Progenitor cell of endocrine pancreas (in vitro differentiated cells): ENCODE data around the gene TMEM43. TPM values are rescaled to one million over a fixed set of nuclear protein-coding genes. Genes with fewer than 3 reads are reported as not detected.

ENCODE experiments used
- DNase-seq: peaks from one replicate; pipeline ENCODE4 v3.0.0; 2021; ENCODE audit warnings: low spot score; ENCODE audit not compliant: unreplicated experiment
- H3K27ac Mint-ChIP-seq: 2 replicates; pipeline ENCODE4 v1.8.0; 2021; ENCODE audit warnings: mild to moderate bottlenecking, moderate library complexity, mixed read lengths
- H3K27me3 Mint-ChIP-seq: 2 replicates; pipeline ENCODE4 v1.8.0; 2021; ENCODE audit warnings: mixed read lengths
- H3K36me3 Mint-ChIP-seq: 2 replicates; pipeline ENCODE4 v1.8.0; 2022; ENCODE audit warnings: mixed read lengths; ENCODE audit not compliant: insufficient read depth
- H3K4me1 Mint-ChIP-seq: 2 replicates; pipeline ENCODE4 v1.8.0; 2021; ENCODE audit warnings: low read depth, mixed read lengths
- H3K4me3 Mint-ChIP-seq: 2 replicates; pipeline ENCODE4 v1.8.0; 2021; ENCODE audit warnings: low read depth, mild to moderate bottlenecking, moderate library complexity, mixed read lengths
- H3K9me3 Mint-ChIP-seq: 2 replicates; pipeline ENCODE4 v1.8.0; 2021; ENCODE audit warnings: low read depth, mixed read lengths
- CTCF ChIP-seq: fragments of 200-600 bp; sonication (generic); IDR thresholded peaks from one replicate; pipeline ENCODE4 v1.5.0; 2021; ENCODE audit warnings: antibody characterized with exemption, mild to moderate bottlenecking; ENCODE audit not compliant: unreplicated experiment
- total RNA-seq: library from RNA; stranded (reverse); gene quantifications from 2 replicates; pipeline ENCODE4 v1.2.1, GENCODE V29; 2021

The TMEM43 gene
- total RNA-seq, 1 donor from 2014 or later, result 40.0 TPM

DNA sequence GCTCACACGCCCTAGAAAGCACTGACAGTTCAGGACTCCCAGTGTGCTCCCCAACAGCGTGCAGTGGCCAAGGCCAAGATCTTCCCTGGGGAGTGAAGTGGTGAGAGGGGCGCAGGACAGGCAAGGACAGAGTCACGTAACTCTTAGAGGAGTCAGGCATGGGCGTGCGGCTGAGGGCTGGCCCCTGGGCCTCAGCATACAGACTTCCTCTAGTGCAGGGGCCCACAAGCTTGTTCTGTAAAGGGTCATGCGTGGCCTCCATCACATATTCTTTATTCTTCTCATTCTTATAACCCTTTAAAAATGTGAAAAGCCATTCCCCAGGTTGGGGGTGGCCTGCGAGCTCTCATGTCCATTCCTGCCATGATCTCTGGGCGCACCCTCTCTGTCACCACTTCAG, 25.2 kb downstream of the TMEM43 start:
- Mint-ChIP-seq H3K4me1 (peaks cover 1% of the 10 kb centered on the region), H3K9me3 (no peaks in the 10 kb centered on the region), H3K27me3 (no peaks in the 10 kb centered on the region), H3K4me3 (no peak overlapping the region), H3K36me3 (peaks cover 17% of the 10 kb centered on the region), H3K27ac (no peak overlapping the region)
- DNase-seq, result no peak
- TF ChIP-seq CTCF, result no peak

- peak overlapping the region; percentile 47 for H3K27ac Mint-ChIP-seq
- no peak for DNase-seq
- H3K4me3 Mint-ChIP-seq, result no peak overlapping the region
- peaks cover 15% of the 10 kb centered on the region for H3K36me3 Mint-ChIP-seq
- H3K9me3 Mint-ChIP-seq, result no peaks in the 10 kb centered on the region
- H3K27me3 Mint-ChIP-seq, result no peaks in the 10 kb centered on the region
- TF ChIP-seq CTCF, result no peak
- H3K4me1 Mint-ChIP-seq, result no peaks in the 10 kb centered on the region
These were observed 25.8 kb downstream of the TMEM43 start for GRCh38 chr3:14150491-14151230.

- Mint-ChIP-seq H3K27ac (no peak overlapping the region), H3K4me3 (no peak overlapping the region), H3K4me1 (no peaks in the 10 kb centered on the region), H3K36me3 (peaks cover 17% of the 10 kb centered on the region), H3K9me3 (no peaks in the 10 kb centered on the region), H3K27me3 (no peaks in the 10 kb centered on the region)
- DNase-seq, result no peak
- TF ChIP-seq CTCF, result no peak
These were observed 26.7 kb downstream of the TMEM43 start for GRCh38 chr3:14151471-14152083.

- no peak for DNase-seq
- no peak for TF ChIP-seq CTCF
- Mint-ChIP-seq H3K36me3 (peaks cover 17% of the 10 kb centered on the region), H3K4me1 (no peaks in the 10 kb centered on the region), H3K9me3 (no peaks in the 10 kb centered on the region), H3K27ac (no peak overlapping the region), H3K27me3 (no peaks in the 10 kb centered on the region), H3K4me3 (no peak overlapping the region)
These were observed 27.5 kb downstream of the TMEM43 start for GRCh38 chr3:14152233-14152962.

GRCh38 chr3:14152963-14153355, 28.1 kb downstream of the TMEM43 start:
- H3K4me3 Mint-ChIP-seq, result no peak overlapping the region
- no peaks in the 10 kb centered on the region for H3K4me1 Mint-ChIP-seq
- no peak overlapping the region for H3K27ac Mint-ChIP-seq
- TF ChIP-seq CTCF, result no peak
- no peaks in the 10 kb centered on the region for H3K27me3 Mint-ChIP-seq
- no peaks in the 10 kb centered on the region for H3K9me3 Mint-ChIP-seq
- DNase-seq, result no peak
- H3K36me3 Mint-ChIP-seq, result peaks cover 17% of the 10 kb centered on the region
